CD4-positive, CD25-positive, alpha-beta regulatory T cell (primary cell): ENCODE results near the gene IST1. TPM values are rescaled to one million over a fixed set of nuclear protein-coding genes. Genes with fewer than 3 reads are reported as not detected.
A peak's percentile ranks its signal among the peaks of the same experiment; 100 is the strongest.

Experiments used
- ATAC-seq, 2 donors: fragments of 150-1000 bp; cut with Tn5 transposase; one replicate each; pipeline ENCODE4 v1.10.0; 2021; ENCODE audit warnings: low read depth in 2 of 2, moderate number of reproducible peaks in 2 of 2, moderate library complexity in 1 of 2
- DNase-seq, 3 donors: peaks; one replicate each; pipeline versions ENCODE4 v3.0.0 to v3.0.0-alpha.2; 2012 to 2022; ENCODE audit warnings: mixed read lengths in 1 of 3
- H3K27ac ChIP-seq: one replicate; pipeline ENCODE4 v1.7.0; 2013; ENCODE audit warnings: mild to moderate bottlenecking, low read length; ENCODE audit not compliant: insufficient read depth, poor library complexity, severe bottlenecking
- H3K27me3 ChIP-seq: one replicate; pipeline ENCODE4 v1.7.0; 2013; ENCODE audit warnings: low read length; ENCODE audit not compliant: control insufficient read depth, insufficient read depth
- H3K36me3 ChIP-seq: one replicate; pipeline ENCODE4 v1.7.0; 2013; ENCODE audit warnings: mild to moderate bottlenecking, low read length, moderate library complexity; ENCODE audit not compliant: control insufficient read depth, insufficient read depth
- H3K4me1 ChIP-seq: 2 replicates; pipeline ENCODE4 v1.7.0; 2013; ENCODE audit warnings: mild to moderate bottlenecking, low read length; ENCODE audit not compliant: insufficient read depth, control insufficient read depth, poor library complexity, severe bottlenecking
- H3K4me3 ChIP-seq: one replicate; pipeline ENCODE4 v1.7.0; 2013; ENCODE audit warnings: low read depth, mild to moderate bottlenecking, low read length, moderate library complexity
- H3K9me3 ChIP-seq, 2 experiments: 1 replicate in 1 of 2; 2 replicates in 1 of 2; pipeline ENCODE4 v1.7.0; 2013; ENCODE audit warnings: low read length in 2 of 2, mild to moderate bottlenecking in 1 of 2, moderate library complexity in 1 of 2; ENCODE audit not compliant: control insufficient read depth in 2 of 2
- H3K27ac Mint-ChIP-seq, 3 donors: one replicate each; pipeline ENCODE4 v1.8.0; 2020 to 2022; ENCODE audit warnings: mild to moderate bottlenecking in 3 of 3, mixed read lengths in 3 of 3, moderate library complexity in 2 of 3
- H3K27me3 Mint-ChIP-seq: one replicate; pipeline ENCODE4 v1.8.0; 2022; ENCODE audit warnings: mild to moderate bottlenecking, mixed read lengths
- H3K36me3 Mint-ChIP-seq: one replicate; pipeline ENCODE4 v1.8.0; 2020; ENCODE audit warnings: mixed read lengths
- H3K4me1 Mint-ChIP-seq, 4 donors: one replicate each; pipeline ENCODE4 v1.8.0; 2020 to 2022; ENCODE audit warnings: mixed read lengths in 4 of 4, mild to moderate bottlenecking in 1 of 4
- H3K4me3 Mint-ChIP-seq, 4 donors: one replicate each; pipeline ENCODE4 v1.8.0; 2020 to 2022; ENCODE audit warnings: mild to moderate bottlenecking in 4 of 4, mixed read lengths in 4 of 4, moderate library complexity in 3 of 4
- H3K9me3 Mint-ChIP-seq, 7 donors: one replicate each; pipeline ENCODE4 v1.8.0; 2020 to 2022; ENCODE audit warnings: mixed read lengths in 7 of 7, mild to moderate bottlenecking in 3 of 7, moderate library complexity in 2 of 7
- polyA plus RNA-seq, 4 donors: library from polyadenylated mRNA; unstranded; fragments of 300-500 nt; fragmentation: Illumina TruSeq; gene quantifications; one replicate each; pipeline ENCODE4 v1.2.3, GENCODE V29; 2021
- total RNA-seq: library from RNA; stranded (reverse); gene quantifications from one replicate; pipeline ENCODE4 v1.2.3, GENCODE V29; 2022

The IST1 gene
- 346 TPM for total RNA-seq
- 100 to 1,000 TPM; 151 to 252 (median 190) TPM for polyA plus RNA-seq

GRCh38 chr16:71894921-71895678 lies at the start of gene IST1:
TSS of gene IST1 (plus strand) at chr16:71895531. CDS start at chr16:71915641, 20,110 bp downstream.
- no peaks in the 10 kb centered on the region for H3K36me3 Mint-ChIP-seq

GRCh38 chr16:71845639-71846430 lies 49.5 kb upstream of the IST1 start, which contains the start of gene ATXN1L:
TSS of gene ATXN1L (plus strand) at chr16:71845976. CDS start at chr16:71849741, 3,765 bp downstream.
- Histone ChIP-seq H3K4me3 (peak within 1 kb of the TSS; percentile 81), H3K36me3 (peaks cover 27% of the 10 kb centered on the region), H3K27ac (peak within 1 kb of the TSS; percentile 91), H3K27me3 (no peaks in the 10 kb centered on the region), H3K9me3 (no peaks in the 10 kb centered on the region), H3K4me1 (peaks cover 18% of the 10 kb centered on the region)
- Mint-ChIP-seq H3K27me3 (peaks cover 5% of the 10 kb centered on the region), H3K27ac (peak within 1 kb of the TSS; percentile 87 to 98 (median 97)), H3K9me3 (no peaks in the 10 kb centered on the region), H3K4me1 (peaks cover 19 to 47% (median 41%) of the 10 kb centered on the region in 4 donors), H3K36me3 (peaks cover 22% of the 10 kb centered on the region), H3K4me3 (peak within 1 kb of the TSS; percentile 93 to 99 (median 96))
- DNase-seq: peak; percentile 90 to 95 (median 94)
- ATAC-seq: peak; percentile 93 to 94

More at GRCh38 chr16:71894921-71895678, at the start of gene IST1:
- H3K4me3 Mint-ChIP-seq: peak within 1 kb of the TSS; percentile 96 to 99 (median 98)
- peaks cover 0 to 2% (median 0%) of the 10 kb centered on the region in 7 donors for H3K9me3 Mint-ChIP-seq
- Histone ChIP-seq H3K4me1 (peaks cover 37% of the 10 kb centered on the region), H3K27ac (peak within 1 kb of the TSS; percentile 93), H3K9me3 (no peaks in the 10 kb centered on the region), H3K27me3 (no peaks in the 10 kb centered on the region), H3K4me3 (peak within 1 kb of the TSS; percentile 95), H3K36me3 (no peaks in the 10 kb centered on the region)
- peak; percentile 97 to 99 (median 98) for DNase-seq
- H3K4me1 Mint-ChIP-seq: peaks cover 12 to 42% (median 20%) of the 10 kb centered on the region in 4 donors
- peak; percentile 92 for ATAC-seq
- H3K27ac Mint-ChIP-seq: peak within 1 kb of the TSS; percentile 94 to 98 (median 97)
- peaks cover 4% of the 10 kb centered on the region for H3K27me3 Mint-ChIP-seq

DNA sequence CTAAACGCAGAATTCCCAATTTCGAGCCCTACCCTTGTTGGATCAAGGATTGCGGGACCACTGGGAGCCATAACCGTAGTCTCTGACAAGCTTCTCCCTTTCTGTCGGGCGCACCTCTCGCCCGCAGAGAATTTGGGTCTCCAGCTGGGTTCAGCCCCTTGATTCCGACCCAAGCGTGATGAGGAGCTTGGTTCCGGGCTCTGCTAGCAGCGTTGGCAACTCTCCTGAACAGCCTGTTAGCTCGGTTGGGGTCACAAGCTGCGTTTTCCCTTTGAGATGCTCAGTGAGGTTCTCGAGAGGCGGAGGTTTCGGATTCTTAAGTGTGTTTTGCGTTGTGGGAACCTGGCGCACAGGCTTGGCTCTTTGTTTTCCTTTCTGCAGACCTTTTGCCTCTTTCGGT lies 48.9 kb upstream of the IST1 start:
- H3K9me3 Mint-ChIP-seq: no peaks in the 10 kb centered on the region
- H3K27ac Mint-ChIP-seq: peak overlapping the region; percentile 87 to 98 (median 97)
- peak overlapping the region; percentile 93 to 99 (median 96) for H3K4me3 Mint-ChIP-seq
- Histone ChIP-seq H3K36me3 (peaks cover 33% of the 10 kb centered on the region), H3K4me1 (peaks cover 18% of the 10 kb centered on the region), H3K27me3 (no peaks in the 10 kb centered on the region), H3K9me3 (no peaks in the 10 kb centered on the region), H3K27ac (peak overlapping the region; percentile 91), H3K4me3 (peak overlapping the region; percentile 81)
- ATAC-seq (no peak), DNase-seq (peak; percentile 12 to 55 (median 15))
- peaks cover 19 to 49% (median 42%) of the 10 kb centered on the region in 4 donors for H3K4me1 Mint-ChIP-seq
- peaks cover 5% of the 10 kb centered on the region for H3K27me3 Mint-ChIP-seq
- peaks cover 22% of the 10 kb centered on the region for H3K36me3 Mint-ChIP-seq

- Histone ChIP-seq H3K36me3 (peaks cover 36% of the 10 kb centered on the region), H3K4me1 (peaks cover 21% of the 10 kb centered on the region), H3K27me3 (no peaks in the 10 kb centered on the region), H3K4me3 (peak overlapping the region; percentile 81), H3K27ac (peak overlapping the region; percentile 91), H3K9me3 (no peaks in the 10 kb centered on the region)
- peaks cover 22% of the 10 kb centered on the region for H3K36me3 Mint-ChIP-seq
- H3K27me3 Mint-ChIP-seq: peaks cover 5% of the 10 kb centered on the region
- ATAC-seq (no peak), DNase-seq (no peak)
- H3K4me3 Mint-ChIP-seq: peak overlapping the region; percentile 93 to 99 (median 96)
- peaks cover 19 to 53% (median 44%) of the 10 kb centered on the region in 4 donors for H3K4me1 Mint-ChIP-seq
- no peaks in the 10 kb centered on the region for H3K9me3 Mint-ChIP-seq
- peak overlapping the region; percentile 69 to 98 (median 97) for H3K27ac Mint-ChIP-seq
These were observed 48.2 kb upstream of the IST1 start for GRCh38 chr16:71847096-71847495.

DNA sequence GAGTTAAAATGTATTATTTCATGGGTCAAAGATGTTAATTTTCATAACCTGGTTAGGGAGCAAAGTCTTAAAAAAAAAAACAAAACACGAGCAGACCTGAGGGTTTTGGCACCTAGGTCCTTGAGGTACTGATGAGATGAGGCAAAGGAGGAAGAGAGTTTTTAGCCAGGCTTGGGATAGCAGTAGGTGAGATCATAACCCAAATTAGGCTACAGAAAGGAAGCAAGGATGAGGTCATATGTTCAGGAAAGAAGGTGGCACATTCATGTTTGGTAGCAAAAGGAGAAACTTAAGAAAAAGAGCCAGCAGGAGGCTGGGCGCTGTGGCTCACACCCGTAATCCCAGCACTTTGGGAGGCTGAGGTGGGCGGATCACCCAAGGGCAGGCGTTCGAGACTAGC lies 46.7 kb upstream of the IST1 start:
- Histone ChIP-seq H3K27ac (no peak overlapping the region), H3K4me3 (no peak overlapping the region), H3K4me1 (peaks cover 36% of the 10 kb centered on the region), H3K36me3 (peaks cover 36% of the 10 kb centered on the region), H3K27me3 (no peaks in the 10 kb centered on the region), H3K9me3 (no peaks in the 10 kb centered on the region)
- ATAC-seq: no peak
- H3K36me3 Mint-ChIP-seq: peaks cover 25% of the 10 kb centered on the region
- H3K4me3 Mint-ChIP-seq: peak overlapping the region in 2 of 4 donors; percentile 18 to 96
- peaks cover 5% of the 10 kb centered on the region for H3K27me3 Mint-ChIP-seq
- no peaks in the 10 kb centered on the region for H3K9me3 Mint-ChIP-seq
- H3K4me1 Mint-ChIP-seq: peaks cover 16 to 62% (median 50%) of the 10 kb centered on the region in 4 donors
- H3K27ac Mint-ChIP-seq: peak overlapping the region in 1 of 3 donors; percentile 7
- no peak for DNase-seq

DNA sequence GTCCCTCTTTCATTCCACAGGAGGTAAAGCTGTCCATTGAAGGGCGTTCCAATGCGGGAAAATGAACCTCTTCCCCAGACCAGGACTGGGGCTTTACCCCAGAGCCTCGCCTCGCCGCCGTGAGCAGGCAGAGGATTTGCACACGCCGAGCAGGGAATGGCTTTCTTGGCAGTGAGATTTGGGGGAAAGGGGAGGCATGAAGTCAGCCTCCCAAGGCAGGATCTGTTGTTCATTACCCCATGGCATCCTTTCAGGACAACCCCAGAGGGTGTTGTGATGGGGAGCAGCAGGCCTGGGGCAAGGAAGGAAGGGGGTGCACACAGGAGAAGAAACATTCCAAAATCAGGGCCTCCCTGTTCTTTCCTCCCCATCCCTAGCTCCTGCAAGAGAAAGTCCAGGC lies 43.6 kb upstream of the IST1 start:
- ATAC-seq (no peak), DNase-seq (no peak)
- H3K27ac ChIP-seq: no peak overlapping the region
- no peak overlapping the region for H3K4me3 ChIP-seq
- H3K9me3 Mint-ChIP-seq: no peaks in the 10 kb centered on the region
- peak overlapping the region in 2 of 3 donors; percentile 46 to 86 for H3K27ac Mint-ChIP-seq
- peak overlapping the region in 1 of 4 donors; percentile 13 for H3K4me3 Mint-ChIP-seq
- no peaks in the 10 kb centered on the region for H3K9me3 ChIP-seq
- peaks cover 32 to 80% (median 70%) of the 10 kb centered on the region in 4 donors for H3K4me1 Mint-ChIP-seq
- no peaks in the 10 kb centered on the region for H3K27me3 Mint-ChIP-seq
- peaks cover 38% of the 10 kb centered on the region for H3K36me3 Mint-ChIP-seq
- H3K4me1 ChIP-seq: peaks cover 33% of the 10 kb centered on the region
- H3K36me3 ChIP-seq: peaks cover 46% of the 10 kb centered on the region
- H3K27me3 ChIP-seq: no peaks in the 10 kb centered on the region

GRCh38 chr16:71852158-71852557 lies 43.2 kb upstream of the IST1 start:
- ATAC-seq (no peak), DNase-seq (no peak)
- Mint-ChIP-seq H3K9me3 (no peaks in the 10 kb centered on the region), H3K27ac (peak overlapping the region in 2 of 3 donors; percentile 46 to 86), H3K4me3 (peak overlapping the region; percentile 13 to 73 (median 26)), H3K36me3 (peaks cover 38% of the 10 kb centered on the region), H3K27me3 (no peaks in the 10 kb centered on the region), H3K4me1 (peaks cover 29 to 79% (median 70%) of the 10 kb centered on the region in 4 donors)
- H3K4me1 ChIP-seq: peaks cover 29% of the 10 kb centered on the region
- peaks cover 46% of the 10 kb centered on the region for H3K36me3 ChIP-seq
- H3K4me3 ChIP-seq: no peak overlapping the region
- H3K27ac ChIP-seq: no peak overlapping the region
- no peaks in the 10 kb centered on the region for H3K9me3 ChIP-seq
- H3K27me3 ChIP-seq: no peaks in the 10 kb centered on the region
